GM18858 (cell line): ENCODE data around the gene GRAMD2B.
A peak's percentile ranks its signal among the peaks of the same experiment; 100 is the strongest.
"Not testable (repeated sequence)": the region's sequence is repeated elsewhere in the genome, so short reads cannot be mapped to it uniquely, and the experiment has no call there.

ENCODE experiments used
- ATAC-seq: cut with Tn5 transposase; IDR thresholded peaks from one replicate; pipeline ENCODE4 v1.9.1; 2021; ENCODE audit not compliant: unreplicated experiment

GRAMD2B gene

GRCh38 chr5:126449751-126450271, 26.6 kb downstream of the GRAMD2B start:
- ATAC-seq = peak; percentile 65

- ATAC-seq = peak; percentile 32
These were observed 27.1 kb downstream of the GRAMD2B start for GRCh38 chr5:126450346-126450745.

GRCh38 chr5:126450907-126451306, 27.7 kb downstream of the GRAMD2B start:
- ATAC-seq = no peak

DNA sequence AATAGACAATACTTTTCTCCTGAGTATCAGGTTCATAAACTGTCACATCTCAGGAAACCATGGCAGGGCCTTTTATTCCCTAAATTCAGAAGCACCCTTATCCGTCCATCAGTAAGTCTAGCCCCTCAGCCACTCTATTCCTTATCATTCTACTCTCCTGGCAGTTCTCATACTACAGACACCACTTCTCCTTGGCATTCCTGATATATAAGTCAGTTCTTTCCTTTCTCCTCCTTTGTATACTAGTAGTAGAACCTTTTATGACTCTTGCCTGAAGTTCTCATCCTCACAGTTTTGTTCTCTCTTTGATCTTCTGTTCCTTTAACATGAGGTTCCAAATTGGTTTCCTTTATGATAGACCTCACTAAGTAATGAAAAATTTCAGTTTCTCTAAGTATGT, 29.3 kb downstream of the GRAMD2B start:
- no peak for ATAC-seq

DNA sequence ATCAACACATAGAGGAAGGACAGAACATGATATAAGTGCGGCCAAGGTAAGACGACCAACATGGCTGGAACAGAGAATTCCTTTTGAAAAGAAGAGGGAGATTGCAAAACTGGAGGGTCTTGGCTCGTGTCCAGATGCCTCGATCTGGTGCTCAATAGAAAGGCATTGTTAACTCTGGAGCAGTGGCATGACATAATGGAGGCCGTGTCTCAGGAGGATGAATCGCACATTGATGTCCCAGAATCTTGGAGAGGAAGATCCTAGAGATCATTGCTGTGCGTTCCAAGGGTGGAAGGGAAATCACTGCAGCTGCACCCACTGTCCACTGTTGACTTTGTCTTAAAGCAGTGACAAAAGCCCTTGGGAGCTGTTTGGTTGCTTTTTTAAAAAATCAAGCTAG, 30.9 kb downstream of the GRAMD2B start:
- ATAC-seq = no peak

DNA sequence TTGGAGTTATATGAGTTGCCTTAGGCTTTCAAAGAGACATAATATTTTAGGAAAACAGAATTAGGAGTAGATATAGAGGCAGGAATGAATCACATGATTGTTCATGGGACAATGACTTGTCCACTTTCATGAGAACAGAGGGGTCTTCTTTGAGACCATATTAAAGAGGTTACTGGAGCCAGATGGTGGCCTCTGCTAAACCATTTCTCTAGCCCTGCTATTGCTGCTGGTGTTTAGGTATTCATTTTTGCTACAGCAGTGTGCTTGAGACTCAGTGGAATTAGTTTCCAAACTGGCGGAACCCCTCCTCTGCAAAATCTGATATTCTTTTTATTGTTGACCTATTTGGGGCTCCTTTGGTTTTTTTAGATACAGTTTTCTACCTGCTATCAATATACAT, 31.3 kb downstream of the GRAMD2B start:
- no peak for ATAC-seq

- ATAC-seq = no peak
These were observed 32.1 kb downstream of the GRAMD2B start for GRCh38 chr5:126455264-126455663.

- no peak for ATAC-seq
These were observed 32.5 kb downstream of the GRAMD2B start for GRCh38 chr5:126455728-126456127.

DNA sequence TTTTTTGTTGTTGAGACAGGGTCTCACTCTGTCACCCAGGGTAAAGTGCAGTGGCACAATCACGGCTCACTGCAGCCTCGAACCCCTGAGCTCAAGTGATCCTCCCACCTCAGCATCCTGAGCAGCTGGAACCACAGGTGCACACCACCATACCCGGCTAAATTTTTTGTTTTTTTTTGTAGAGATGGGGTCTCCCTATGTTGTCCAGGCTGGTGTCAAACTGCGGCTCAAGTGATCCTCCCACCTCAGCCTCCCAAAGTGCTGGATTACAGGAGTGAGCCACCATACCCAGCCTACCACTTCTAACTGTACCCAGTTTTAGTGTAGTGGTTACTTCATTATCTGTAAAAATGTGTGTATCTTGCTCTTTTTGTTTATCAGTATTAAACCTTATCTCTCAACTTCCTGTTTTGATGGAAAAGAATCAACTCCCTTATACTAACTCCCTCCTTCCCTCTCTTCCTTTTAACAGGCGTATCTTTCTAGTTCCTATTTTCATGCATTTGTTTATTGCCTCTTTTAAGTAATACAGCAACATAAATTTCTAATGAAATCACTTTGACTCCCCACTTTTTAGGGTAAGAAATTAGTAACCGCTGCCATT, 33.1 kb downstream of the GRAMD2B start:
- no peak for ATAC-seq

GRCh38 chr5:126460459-126460858, 37.2 kb downstream of the GRAMD2B start:
- no peak for ATAC-seq

- no peak for ATAC-seq
These were observed 37.8 kb downstream of the GRAMD2B start for GRCh38 chr5:126460977-126461376.

GRCh38 chr5:126461838-126462237, 38.6 kb downstream of the GRAMD2B start:
- ATAC-seq = peak; percentile 11

DNA sequence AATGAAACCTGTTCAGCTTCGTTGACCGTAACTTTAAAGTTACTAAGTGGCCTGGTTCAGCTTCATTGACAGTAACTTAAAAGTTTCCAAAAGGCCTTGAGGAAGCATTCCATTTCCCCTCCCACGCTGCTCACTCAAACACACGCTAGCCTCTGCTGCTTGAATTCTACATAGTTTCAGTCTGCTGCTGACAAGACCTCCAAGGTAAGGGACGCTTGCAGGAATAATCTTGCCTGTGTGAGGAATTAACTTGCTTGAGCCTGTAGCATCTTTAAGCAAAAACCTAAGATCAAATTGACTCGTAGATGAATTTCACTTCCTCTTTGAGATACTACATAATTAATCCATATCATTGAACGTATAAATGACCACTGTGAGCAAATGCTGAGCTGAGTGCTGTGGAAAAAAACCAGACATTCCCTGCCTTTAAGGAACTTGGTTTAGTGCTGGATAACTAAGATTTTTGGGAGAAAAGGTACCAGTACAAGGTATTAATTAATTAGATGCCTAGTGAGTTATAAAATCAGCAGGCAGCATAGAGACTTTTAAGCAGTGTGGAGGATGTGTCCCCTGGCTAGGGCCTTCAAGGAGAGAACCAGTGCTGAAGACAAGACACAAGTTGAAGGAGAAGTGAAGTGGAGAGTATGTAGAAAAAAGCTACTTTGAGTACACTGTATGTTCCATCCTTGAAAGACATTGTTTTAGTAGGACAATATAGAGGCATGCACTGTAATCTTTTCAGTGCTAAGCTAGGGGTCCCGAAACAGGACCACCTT, 39.2 kb downstream of the GRAMD2B start:
- peak; percentile 80 for ATAC-seq

GRCh38 chr5:126464016-126464415, 40.8 kb downstream of the GRAMD2B start:
- no peak for ATAC-seq

DNA sequence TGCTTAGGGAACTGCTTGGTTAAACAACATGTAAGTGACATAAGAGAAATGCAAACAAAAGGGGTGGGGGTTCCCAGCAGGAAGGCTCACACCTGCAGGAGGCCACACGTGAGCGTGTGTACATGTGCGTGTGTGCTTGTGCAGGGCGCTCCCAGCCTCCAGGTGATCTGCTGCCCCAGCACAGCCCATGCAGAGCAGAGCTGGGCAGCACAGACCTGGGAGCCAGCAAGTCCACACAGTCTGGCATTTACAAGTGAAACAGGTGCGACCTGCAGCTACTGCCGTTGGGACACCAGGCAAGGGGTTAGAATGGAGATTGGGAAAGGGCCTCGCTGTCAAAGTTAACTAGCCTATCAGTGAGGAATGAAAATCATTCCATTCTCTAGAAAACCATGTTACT, 41.8 kb downstream of the GRAMD2B start:
- ATAC-seq = no peak

DNA sequence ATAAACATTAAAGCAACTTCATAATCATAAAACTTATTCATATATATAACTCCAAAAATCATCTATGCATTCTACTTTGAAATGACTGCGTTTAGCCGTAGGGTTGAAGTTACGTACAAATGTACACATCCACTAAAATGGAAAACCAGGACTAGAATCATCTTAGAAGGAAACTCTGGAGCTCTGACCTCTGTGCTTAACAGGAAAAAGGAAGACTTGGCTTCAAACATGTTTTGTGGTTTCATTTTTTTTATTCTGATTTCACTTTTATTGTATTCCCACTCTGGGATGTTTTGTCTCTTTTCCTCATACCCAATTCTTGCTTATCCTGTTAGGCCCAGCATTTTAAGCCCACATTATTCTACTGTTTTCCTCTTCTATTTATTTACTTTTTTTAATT, 44.9 kb downstream of the GRAMD2B start:
- no peak for ATAC-seq

GRCh38 chr5:126469536-126470316, 46.5 kb downstream of the GRAMD2B start:
- ATAC-seq = no peak

GRCh38 chr5:126470529-126470928, 47.3 kb downstream of the GRAMD2B start:
- ATAC-seq = not testable (repeated sequence)

DNA sequence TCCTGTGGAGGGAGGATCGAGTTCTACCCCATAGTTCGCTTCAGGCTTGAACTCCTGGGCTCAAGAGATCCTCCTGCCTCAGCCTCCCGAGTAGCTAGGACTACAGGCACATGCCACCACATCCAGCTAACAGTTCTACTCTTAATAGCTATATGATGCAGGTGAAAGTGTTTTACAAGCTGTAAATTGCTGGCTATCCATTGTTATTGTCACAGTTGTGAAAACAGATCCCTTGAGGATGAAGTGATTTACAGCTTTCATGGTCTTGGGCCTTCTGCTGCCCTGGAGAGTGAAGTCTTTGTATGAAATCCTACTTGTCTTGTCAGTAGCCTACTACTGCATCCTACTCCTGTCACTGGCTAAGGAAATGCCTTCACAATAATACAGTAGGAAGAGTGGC, 48.0 kb downstream of the GRAMD2B start:
- ATAC-seq = no peak

GRCh38 chr5:126471875-126472537, 48.8 kb downstream of the GRAMD2B start:
- no peak for ATAC-seq

- ATAC-seq = no peak
These were observed 49.3 kb downstream of the GRAMD2B start for GRCh38 chr5:126472538-126472889.
